HG03442 (cell line): Measurements from ENCODE around the gene TCN1.
"Not testable (repeated sequence)": the region's sequence is repeated elsewhere in the genome, so short reads cannot be mapped to it uniquely, and the experiment has no call there.

Source experiments
- ATAC-seq: cut with Tn5 transposase; IDR thresholded peaks from one replicate; pipeline ENCODE4 v1.9.1; 2021; ENCODE audit warnings: mild to moderate bottlenecking, moderate library complexity; ENCODE audit not compliant: unreplicated experiment

The TCN1 gene

GRCh38 chr11:59857439-59858434 lies 8.6 kb downstream of the TCN1 start:
- ATAC-seq: no peak

- no peak for ATAC-seq
Observed at GRCh38 chr11:59854871-59855270, 11.4 kb downstream of the TCN1 start.

GRCh38 chr11:59851416-59851815 lies 14.9 kb downstream of the TCN1 start:
- ATAC-seq: not testable (repeated sequence)

GRCh38 chr11:59849551-59849950 lies 16.7 kb downstream of the TCN1 start:
- not testable (repeated sequence) for ATAC-seq

GRCh38 chr11:59849129-59849528 lies 17.2 kb downstream of the TCN1 start:
- no peak for ATAC-seq

GRCh38 chr11:59848439-59848838 lies 17.8 kb downstream of the TCN1 start:
- not testable (repeated sequence) for ATAC-seq

- no peak for ATAC-seq
Observed at GRCh38 chr11:59847626-59848025, 18.7 kb downstream of the TCN1 start.

- no peak for ATAC-seq
Observed at GRCh38 chr11:59846556-59846955, 19.7 kb downstream of the TCN1 start.

- no peak for ATAC-seq
Observed at GRCh38 chr11:59845399-59845798, 20.9 kb downstream of the TCN1 start, which contains the start of gene CBLIF. CBLIF (minus strand) TSS chr11:59845499; CDS start chr11:59845453, 46 bp downstream.

GRCh38 chr11:59842316-59842715 lies 24.0 kb downstream of the TCN1 start:
- no peak for ATAC-seq

GRCh38 chr11:59841514-59841913 lies 24.8 kb downstream of the TCN1 start:
- ATAC-seq: no peak

GRCh38 chr11:59839615-59840014 lies 26.7 kb downstream of the TCN1 start:
- ATAC-seq: no peak

- no peak for ATAC-seq
Observed at GRCh38 chr11:59833602-59834001, 32.7 kb downstream of the TCN1 start.

GRCh38 chr11:59829358-59829757 lies 36.9 kb downstream of the TCN1 start:
- ATAC-seq: no peak

GRCh38 chr11:59822989-59823566 lies 43.2 kb downstream of the TCN1 start:
- ATAC-seq: peak; percentile 83

GRCh38 chr11:59818572-59818971 lies 47.7 kb downstream of the TCN1 start:
- no peak for ATAC-seq

GRCh38 chr11:59816434-59816833 lies 49.9 kb downstream of the TCN1 start:
- not testable (repeated sequence) for ATAC-seq

GRCh38 chr11:59815754-59816153 lies 50.5 kb downstream of the TCN1 start:
- no peak for ATAC-seq

GRCh38 chr11:59814021-59814420 lies 52.3 kb downstream of the TCN1 start:
- ATAC-seq: no peak

GRCh38 chr11:59813364-59813763 lies 52.9 kb downstream of the TCN1 start:
- ATAC-seq: no peak

- no peak for ATAC-seq
Observed at GRCh38 chr11:59812220-59812619, 54.1 kb downstream of the TCN1 start.

- ATAC-seq: peak; percentile 1
Observed at GRCh38 chr11:59810911-59811259, 55.4 kb downstream of the TCN1 start.
